Stomach (tissue), 9 donors: Measurements from ENCODE around the gene UBE2R2. TPM values are rescaled to one million over a fixed set of nuclear protein-coding genes. Genes with fewer than 3 reads are reported as not detected.

Source experiments
- DNase-seq, 2 donors: peaks; one replicate each; pipeline versions ENCODE4 v3.0.0 to v3.0.0-alpha.2; 2013 to 2019
- H3K27ac ChIP-seq, 5 donors: fragments of 200-600 bp in 4 of 5; sonication (generic) in 4 of 5; one replicate each; pipeline ENCODE4 v1.5.1; 2013 to 2019; ENCODE audit warnings: mild to moderate bottlenecking in 1 of 5, moderate library complexity in 1 of 5
- H3K27me3 ChIP-seq, 3 donors: fragments of 200-600 bp; sonication (generic); one replicate each; pipeline ENCODE4 v1.5.1; 2017 to 2019; ENCODE audit warnings: mixed run types in 1 of 3
- H3K36me3 ChIP-seq, 4 donors: fragments of 200-600 bp; sonication (generic); 1 replicate in 3 of 4; 2 replicates in 1 of 4; pipeline ENCODE4 v1.5.1; 2016 to 2019
- H3K4me1 ChIP-seq, 4 donors: fragments of 200-600 bp; sonication (generic); one replicate each; pipeline ENCODE4 v1.5.1; 2016 to 2019
- H3K4me3 ChIP-seq, 4 donors: fragments of 200-600 bp; sonication (generic) in 3 of 4; one replicate each; pipeline ENCODE4 v1.5.1; 2016 to 2019; ENCODE audit warnings: mild to moderate bottlenecking in 1 of 4
- H3K9me3 ChIP-seq, 4 donors: fragments of 200-600 bp; sonication (generic); one replicate each; pipeline ENCODE4 v1.5.1; 2016 to 2019
- EP300 ChIP-seq: sonication (generic); formaldehyde crosslinking; IDR thresholded peaks from one replicate; pipeline ENCODE4 v1.6.1; 2017; ENCODE audit warnings: antibody characterized with exemption
- POLR2A ChIP-seq, 4 donors: fragments of 450-650 bp; IDR thresholded peaks; one replicate each; pipeline ENCODE4 v1.6.1; 2016; ENCODE audit warnings: antibody characterized with exemption in 4 of 4, control low read depth in 2 of 4, mild to moderate bottlenecking in 1 of 4, moderate library complexity in 1 of 4
- POLR2AphosphoS5 ChIP-seq, 3 donors: sonication (generic); formaldehyde crosslinking; IDR thresholded peaks; one replicate each; pipeline ENCODE4 v1.6.1; 2016; ENCODE audit warnings: antibody characterized with exemption in 3 of 3
- WGBS, 5 donors: extraction: QIAGEN DNeasy Blood & Tissue Kit in 3 of 5; methylation state at CpG; one replicate each; pipeline versions ENCODE4 v1.1.5 to v1.1.7; 2013 to 2018; 5-methylcytosine and 5-hydroxymethylcytosine counted together
- intact Hi-C: fragments of 100-400 bp; cut with DNase I; formaldehyde crosslinking; loops from one replicate; pipeline ENCODE4 v1.15.1; 2023; ENCODE audit warnings: low total_unique reads
- polyA plus RNA-seq, 3 donors: library from polyadenylated mRNA; stranded (reverse); fragments of 200-250 nt; gene quantifications; one replicate each; pipeline ENCODE4 v1.2.3, GENCODE V29; 2013
- total RNA-seq, 5 donors: library from RNA; depleted of rRNA; stranded (reverse); fragments of >200 nt; gene quantifications; one replicate each; pipeline versions ENCODE4 v1.1.0 to v1.2.3, GENCODE V29; 2014 to 2016
- TF ChIP-seq, protein P1 (sequence below), 7 experiments: fragments of 450-650 bp in 4 of 7; fragments of 200-600 bp in 3 of 7; sonication (generic) in 3 of 7; IDR thresholded peaks; one replicate each; pipeline ENCODE4 v1.5.1; 2016 to 2019; ENCODE audit warnings: antibody characterized with exemption in 7 of 7, control low read depth in 2 of 7, mild to moderate bottlenecking in 1 of 7
- donor health status: healthy with polysubstance abuse.
- donor health status: Bipolar disorder and iron deficiency.
- donor health status: healthy.

Gene UBE2R2
- total and polyA plus RNA-seq, 8 donors, result 6.4 to 117 (median 23.9) TPM

- WGBS, 5 donors, result 32 to 45% (median 39%) methylated on average over 5 of the region's 5 CpGs
- intact Hi-C loops, result no loop called here
- H3K27me3 ChIP-seq, result no peaks in the 10 kb centered on the region
- no peaks in the 10 kb centered on the region for H3K9me3 ChIP-seq
- no peak for TF ChIP-seq POLR2AphosphoS5 (IDR thresholded peaks at IDR 0.05)
- TF ChIP-seq EP300, result no peak
- TF ChIP-seq, protein P1, sequence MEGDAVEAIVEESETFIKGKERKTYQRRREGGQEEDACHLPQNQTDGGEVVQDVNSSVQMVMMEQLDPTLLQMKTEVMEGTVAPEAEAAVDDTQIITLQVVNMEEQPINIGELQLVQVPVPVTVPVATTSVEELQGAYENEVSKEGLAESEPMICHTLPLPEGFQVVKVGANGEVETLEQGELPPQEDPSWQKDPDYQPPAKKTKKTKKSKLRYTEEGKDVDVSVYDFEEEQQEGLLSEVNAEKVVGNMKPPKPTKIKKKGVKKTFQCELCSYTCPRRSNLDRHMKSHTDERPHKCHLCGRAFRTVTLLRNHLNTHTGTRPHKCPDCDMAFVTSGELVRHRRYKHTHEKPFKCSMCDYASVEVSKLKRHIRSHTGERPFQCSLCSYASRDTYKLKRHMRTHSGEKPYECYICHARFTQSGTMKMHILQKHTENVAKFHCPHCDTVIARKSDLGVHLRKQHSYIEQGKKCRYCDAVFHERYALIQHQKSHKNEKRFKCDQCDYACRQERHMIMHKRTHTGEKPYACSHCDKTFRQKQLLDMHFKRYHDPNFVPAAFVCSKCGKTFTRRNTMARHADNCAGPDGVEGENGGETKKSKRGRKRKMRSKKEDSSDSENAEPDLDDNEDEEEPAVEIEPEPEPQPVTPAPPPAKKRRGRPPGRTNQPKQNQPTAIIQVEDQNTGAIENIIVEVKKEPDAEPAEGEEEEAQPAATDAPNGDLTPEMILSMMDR (IDR thresholded peaks at IDR 0.05), result no peak
- TF ChIP-seq POLR2A (IDR thresholded peaks at IDR 0.05), result no peak
- peak; percentile 55 to 87 for DNase-seq
- H3K4me1 ChIP-seq, result peaks cover 14 to 62% (median 37%) of the 10 kb centered on the region in 4 donors
- H3K27ac ChIP-seq, result peak overlapping the region in 1 of 5 donors; percentile 6
- no peak overlapping the region for H3K4me3 ChIP-seq
- peaks cover 0 to 19% (median 17%) of the 10 kb centered on the region in 4 donors for H3K36me3 ChIP-seq
Measured at GRCh38 chr9:33884856-33885701, 68.1 kb downstream of the UBE2R2 start.

DNA sequence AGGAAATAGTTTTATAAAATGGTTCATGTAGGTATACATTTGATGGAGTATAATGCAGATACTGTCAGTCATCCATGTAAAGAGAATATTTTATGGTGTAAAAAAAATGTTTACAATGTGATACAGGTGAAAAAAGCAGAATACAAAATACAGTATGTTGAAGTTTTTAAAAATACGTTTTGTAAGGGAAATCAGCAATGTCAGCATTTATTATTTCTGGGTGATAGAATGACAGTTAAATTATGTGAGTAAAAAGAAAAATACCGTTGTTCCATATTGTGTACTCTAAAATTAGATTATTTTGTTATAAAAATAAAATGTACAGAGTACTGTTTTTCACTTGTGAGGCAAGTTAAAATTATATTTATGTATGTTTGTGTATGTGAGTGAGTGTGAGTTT is 69.0 kb downstream of the UBE2R2 start:
- intact Hi-C loops, result no loop called here
- WGBS, 5 donors, result 64 to 70% (median 68%) methylated on average over 2 of the region's 2 CpGs
- DNase-seq, result no peak
- H3K9me3 ChIP-seq, result no peaks in the 10 kb centered on the region
- no peak for TF ChIP-seq POLR2AphosphoS5 (IDR thresholded peaks at IDR 0.05)
- no peak for TF ChIP-seq POLR2A (IDR thresholded peaks at IDR 0.05)
- TF ChIP-seq EP300, result no peak
- TF ChIP-seq, protein P1 (IDR thresholded peaks at IDR 0.05), result no peak
- no peaks in the 10 kb centered on the region for H3K27me3 ChIP-seq
- peaks cover 0 to 24% (median 22%) of the 10 kb centered on the region in 4 donors for H3K36me3 ChIP-seq
- H3K27ac ChIP-seq, result no peak overlapping the region
- no peak overlapping the region for H3K4me3 ChIP-seq
- peaks cover 14 to 53% (median 34%) of the 10 kb centered on the region in 4 donors for H3K4me1 ChIP-seq

DNA sequence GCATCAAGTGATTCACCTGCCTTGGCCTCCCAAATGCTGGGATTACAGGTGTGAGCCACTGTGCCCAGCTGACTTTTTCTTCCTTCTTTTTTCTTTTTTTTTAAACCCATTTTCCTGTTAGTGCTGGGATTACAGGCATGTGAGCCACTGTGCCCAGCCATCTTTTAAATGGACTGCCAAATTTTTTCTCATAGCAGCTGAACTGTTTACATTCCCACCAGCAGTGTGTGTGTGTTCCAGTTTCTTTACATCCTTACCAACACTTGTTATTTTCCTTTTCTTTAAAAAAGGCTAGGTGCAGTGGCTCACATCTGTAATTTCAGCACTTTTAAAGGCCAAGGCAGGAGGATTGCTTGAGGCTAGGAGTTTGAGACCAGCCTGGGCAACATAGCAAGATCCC is 76.9 kb downstream of the UBE2R2 start:
- H3K9me3 ChIP-seq, result no peaks in the 10 kb centered on the region
- TF ChIP-seq, protein P1 (IDR thresholded peaks at IDR 0.05), result no peak
- intact Hi-C loops, result no loop called here

GRCh38 chr9:33894316-33894715 is 77.4 kb downstream of the UBE2R2 start:
- H3K36me3 ChIP-seq, result peaks cover under 1 to 25% (median 15%) of the 10 kb centered on the region in 4 donors
- no peak for DNase-seq
- peaks cover 0 to 8% (median 0%) of the 10 kb centered on the region in 4 donors for H3K4me1 ChIP-seq
- no peaks in the 10 kb centered on the region for H3K27me3 ChIP-seq
- intact Hi-C loops, result no loop called here
- H3K4me3 ChIP-seq, result no peak overlapping the region
- H3K9me3 ChIP-seq, result no peaks in the 10 kb centered on the region
- no peak overlapping the region for H3K27ac ChIP-seq
- no peak for TF ChIP-seq POLR2A (IDR thresholded peaks at IDR 0.05)
- no peak for TF ChIP-seq POLR2AphosphoS5 (IDR thresholded peaks at IDR 0.05)
- TF ChIP-seq, protein P1 (IDR thresholded peaks at IDR 0.05), result no peak
- TF ChIP-seq EP300, result no peak

More for the DNA sequence above, 76.9 kb downstream of the UBE2R2 start:
- H3K4me1 ChIP-seq, result peaks cover 0 to 8% (median 0%) of the 10 kb centered on the region in 4 donors
- H3K36me3 ChIP-seq, result peaks cover 0 to 23% (median 16%) of the 10 kb centered on the region in 4 donors
- H3K4me3 ChIP-seq, result no peak overlapping the region
- no peak for DNase-seq
- no peaks in the 10 kb centered on the region for H3K27me3 ChIP-seq
- no peak overlapping the region for H3K27ac ChIP-seq
